Heart left ventricle (tissue), 13 donors: ENCODE results near the gene SLC6A7.

ENCODE experiments used
- POLR2A ChIP-seq, 2 donors: fragments of 450-650 bp; IDR thresholded peaks; one replicate each; pipeline ENCODE4 v1.6.1; 2017; ENCODE audit warnings: antibody characterized with exemption in 2 of 2, mild to moderate bottlenecking in 2 of 2, moderate library complexity in 2 of 2
- TF ChIP-seq, protein P1 (sequence below), 12 donors: fragments of 200-600 bp; sonication (generic) in 4 of 12; IDR thresholded peaks; one replicate each; pipeline versions ENCODE4 v1.5.0 to v1.8.0; 2018 to 2022; ENCODE audit warnings: antibody characterized with exemption in 12 of 12, mild to moderate bottlenecking in 5 of 12
- donor health status: ischemic (EF 13 %, LVEDD 7.1; RV severe dilation, severe dysfunction).
- donor health status: DM: no; HTN: yes; CAD: no.
- donor health status: DM: no; HTN: no; CAD: no.
- donor health status: ischemic (EF 25% LVEDD 6.9; RV normal size, moderate dysfunction).
- donor health status: ischemic (EF 25% LVEDD 5.7; RV mildly dilated, moderate dysfunction).
- donor health status: ischemic (EF 35%, LVEDD 5.7; RV mildly dilated, moderate dysfunction).
- donor health status: nonischemic (EF 11% LVEDD 7.7; RV severe dilation, severe dysfunction).
- donor health status: DM: yes; HTN: yes; CAD: no.
- donor health status: PGD.
- donor health status: ischemic (EF 29% LVEDD 5.4; RV normal size, mild dysfunction).
- donor health status: nonischemic (EF 23%, LVEDD 6.1; RV moderate dilation, normal function).

DNA sequence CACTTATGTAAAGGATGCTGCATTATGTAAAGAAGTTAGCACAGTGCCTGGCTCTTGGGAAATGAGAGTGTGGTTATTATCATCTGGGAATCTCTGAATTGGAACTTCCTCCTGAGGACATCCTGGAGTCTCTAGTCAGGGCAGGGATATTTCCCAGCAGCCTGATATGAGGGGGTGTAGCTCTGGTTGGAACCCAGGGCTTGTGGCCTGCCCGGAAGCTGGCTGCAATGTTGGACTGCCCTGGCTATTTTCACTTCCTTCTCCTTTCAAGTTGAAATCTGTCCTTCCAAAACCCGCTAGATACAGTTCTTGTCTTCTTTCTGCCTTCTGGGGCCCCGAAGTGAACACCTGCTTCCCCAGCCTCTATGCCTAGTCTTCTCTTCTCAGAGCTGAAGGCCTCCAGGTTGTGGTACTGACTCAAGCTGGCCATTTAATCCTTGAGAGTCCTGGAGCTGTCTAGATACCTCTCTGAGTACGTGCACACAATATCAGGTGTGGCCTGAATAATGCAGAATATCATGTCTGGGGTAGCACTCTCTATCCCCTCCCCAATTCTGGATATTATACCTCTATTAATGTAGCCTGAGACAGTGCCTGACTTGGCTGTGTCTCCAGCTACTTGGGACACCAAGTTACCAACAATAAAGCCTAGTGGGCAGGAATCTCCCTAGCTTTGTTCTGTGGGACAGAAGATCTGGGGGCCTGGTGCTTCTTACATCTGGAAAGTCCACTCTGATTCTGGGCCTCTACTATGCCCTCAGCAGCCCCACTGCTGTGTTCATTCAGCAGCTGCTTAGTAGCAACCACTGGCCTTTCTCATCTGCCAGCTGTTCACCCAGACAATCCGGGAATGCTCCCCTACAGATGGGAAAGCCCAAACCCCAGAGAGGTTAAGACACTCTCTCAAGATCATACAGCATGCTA, 45.0 kb downstream of the SLC6A7 start:
- TF ChIP-seq, protein P1, sequence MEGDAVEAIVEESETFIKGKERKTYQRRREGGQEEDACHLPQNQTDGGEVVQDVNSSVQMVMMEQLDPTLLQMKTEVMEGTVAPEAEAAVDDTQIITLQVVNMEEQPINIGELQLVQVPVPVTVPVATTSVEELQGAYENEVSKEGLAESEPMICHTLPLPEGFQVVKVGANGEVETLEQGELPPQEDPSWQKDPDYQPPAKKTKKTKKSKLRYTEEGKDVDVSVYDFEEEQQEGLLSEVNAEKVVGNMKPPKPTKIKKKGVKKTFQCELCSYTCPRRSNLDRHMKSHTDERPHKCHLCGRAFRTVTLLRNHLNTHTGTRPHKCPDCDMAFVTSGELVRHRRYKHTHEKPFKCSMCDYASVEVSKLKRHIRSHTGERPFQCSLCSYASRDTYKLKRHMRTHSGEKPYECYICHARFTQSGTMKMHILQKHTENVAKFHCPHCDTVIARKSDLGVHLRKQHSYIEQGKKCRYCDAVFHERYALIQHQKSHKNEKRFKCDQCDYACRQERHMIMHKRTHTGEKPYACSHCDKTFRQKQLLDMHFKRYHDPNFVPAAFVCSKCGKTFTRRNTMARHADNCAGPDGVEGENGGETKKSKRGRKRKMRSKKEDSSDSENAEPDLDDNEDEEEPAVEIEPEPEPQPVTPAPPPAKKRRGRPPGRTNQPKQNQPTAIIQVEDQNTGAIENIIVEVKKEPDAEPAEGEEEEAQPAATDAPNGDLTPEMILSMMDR (IDR thresholded peaks at IDR 0.05): no peak
- no peak for TF ChIP-seq POLR2A (IDR thresholded peaks at IDR 0.05)
